Upper lobe of left lung (tissue), 4 donors: Measurements from ENCODE around the gene TADA2A.

Source experiments
- EP300 ChIP-seq, 4 donors: sonication (generic); formaldehyde crosslinking; IDR thresholded peaks; one replicate each; pipeline ENCODE4 v1.5.1; 2017; ENCODE audit warnings: antibody characterized with exemption in 4 of 4, control low read depth in 2 of 4
- POLR2A ChIP-seq, 4 donors: fragments of 450-650 bp; IDR thresholded peaks; one replicate each; pipeline ENCODE4 v1.5.1; 2016 to 2017; ENCODE audit warnings: antibody characterized with exemption in 4 of 4, mild to moderate bottlenecking in 2 of 4
- POLR2AphosphoS5 ChIP-seq, 2 donors: sonication (generic); formaldehyde crosslinking; IDR thresholded peaks; one replicate each; pipeline ENCODE4 v1.5.1; 2017; ENCODE audit warnings: antibody characterized with exemption in 2 of 2
- TF ChIP-seq, protein P1 (sequence below), 6 experiments: fragments of 450-650 bp in 4 of 6; fragments of 200-600 bp in 2 of 6; sonication (generic) in 2 of 6; IDR thresholded peaks; one replicate each; pipeline ENCODE4 v1.5.1; 2016 to 2019; ENCODE audit warnings: antibody characterized with exemption in 6 of 6

- TF ChIP-seq, protein P1, sequence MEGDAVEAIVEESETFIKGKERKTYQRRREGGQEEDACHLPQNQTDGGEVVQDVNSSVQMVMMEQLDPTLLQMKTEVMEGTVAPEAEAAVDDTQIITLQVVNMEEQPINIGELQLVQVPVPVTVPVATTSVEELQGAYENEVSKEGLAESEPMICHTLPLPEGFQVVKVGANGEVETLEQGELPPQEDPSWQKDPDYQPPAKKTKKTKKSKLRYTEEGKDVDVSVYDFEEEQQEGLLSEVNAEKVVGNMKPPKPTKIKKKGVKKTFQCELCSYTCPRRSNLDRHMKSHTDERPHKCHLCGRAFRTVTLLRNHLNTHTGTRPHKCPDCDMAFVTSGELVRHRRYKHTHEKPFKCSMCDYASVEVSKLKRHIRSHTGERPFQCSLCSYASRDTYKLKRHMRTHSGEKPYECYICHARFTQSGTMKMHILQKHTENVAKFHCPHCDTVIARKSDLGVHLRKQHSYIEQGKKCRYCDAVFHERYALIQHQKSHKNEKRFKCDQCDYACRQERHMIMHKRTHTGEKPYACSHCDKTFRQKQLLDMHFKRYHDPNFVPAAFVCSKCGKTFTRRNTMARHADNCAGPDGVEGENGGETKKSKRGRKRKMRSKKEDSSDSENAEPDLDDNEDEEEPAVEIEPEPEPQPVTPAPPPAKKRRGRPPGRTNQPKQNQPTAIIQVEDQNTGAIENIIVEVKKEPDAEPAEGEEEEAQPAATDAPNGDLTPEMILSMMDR (IDR thresholded peaks at IDR 0.05): no peak
- TF ChIP-seq POLR2A (IDR thresholded peaks at IDR 0.05) (no peak), EP300 (IDR thresholded peaks at IDR 0.05) (no peak), POLR2AphosphoS5 (IDR thresholded peaks at IDR 0.05) (no peak)
These were observed 22.0 kb upstream of the TADA2A start for GRCh38 chr17:37384560-37385149.
